ENCODE data around the gene OR9I1.

Gene OR9I1

GRCh38 chr11:58134151-58134550 is 8.8 kb upstream of the OR9I1 start:
- Histone ChIP-seq H3K27me3 (ENCODE audit: insufficient read depth, insufficient read length) (no peaks in the 10 kb centered on the region), H3K9me3 (ENCODE audit: insufficient read depth, low read length) (no peaks in the 10 kb centered on the region), H3K4me1 (ENCODE audit: insufficient read depth, insufficient read length) (no peaks in the 10 kb centered on the region), H3K9ac (ENCODE audit: insufficient read length, low read depth) (no peak overlapping the region), H3K36me3 (ENCODE audit: insufficient read depth, insufficient read length, low read length) (no peaks in the 10 kb centered on the region), H3K4me3 (ENCODE audit: insufficient read length, low read depth) (no peak overlapping the region)
- TF ChIP-seq SUZ12 (IDR thresholded peaks at IDR 0.05; ENCODE audit: extremely low read depth, insufficient read depth, insufficient read length): no peak
- no peak for TF ChIP-seq YY1 (IDR thresholded peaks at IDR 0.05; ENCODE audit: insufficient read depth, insufficient read length)
- no peak for TF ChIP-seq ZNF274 (IDR thresholded peaks at IDR 0.05; ENCODE audit: low read depth, low read length)
- no peak for DNase-seq (ENCODE audit: low read depth, low spot score)

- H3K36me3 ChIP-seq (ENCODE audit: insufficient read depth, insufficient read length, low read length): no peaks in the 10 kb centered on the region
- H3K9ac ChIP-seq (ENCODE audit: insufficient read length, low read depth): no peak overlapping the region
- no peak for TF ChIP-seq YY1 (IDR thresholded peaks at IDR 0.05; ENCODE audit: insufficient read depth, insufficient read length)
- no peak for TF ChIP-seq ZNF274 (IDR thresholded peaks at IDR 0.05; ENCODE audit: low read depth, low read length)
- TF ChIP-seq SUZ12 (IDR thresholded peaks at IDR 0.05; ENCODE audit: extremely low read depth, insufficient read depth, insufficient read length): no peak
- no peak for DNase-seq (ENCODE audit: low read depth, low spot score)
- H3K4me1 ChIP-seq (ENCODE audit: insufficient read depth, insufficient read length): no peaks in the 10 kb centered on the region
- no peaks in the 10 kb centered on the region for H3K9me3 ChIP-seq (ENCODE audit: insufficient read depth, low read length)
- no peaks in the 10 kb centered on the region for H3K27me3 ChIP-seq (ENCODE audit: insufficient read depth, insufficient read length)
- no peak overlapping the region for H3K4me3 ChIP-seq (ENCODE audit: insufficient read length, low read depth)
These were observed 8.2 kb upstream of the OR9I1 start for GRCh38 chr11:58133309-58134076.

GRCh38 chr11:58127350-58127749 is 2.0 kb upstream of the OR9I1 start:
- H3K9me3 ChIP-seq (ENCODE audit: insufficient read depth, low read length): no peaks in the 10 kb centered on the region
- no peak for DNase-seq (ENCODE audit: low read depth, low spot score)
- H3K4me3 ChIP-seq (ENCODE audit: insufficient read length, low read depth): no peak overlapping the region
- H3K36me3 ChIP-seq (ENCODE audit: insufficient read depth, insufficient read length, low read length): no peaks in the 10 kb centered on the region
- TF ChIP-seq YY1 (IDR thresholded peaks at IDR 0.05; ENCODE audit: insufficient read depth, insufficient read length) (no peak), SUZ12 (IDR thresholded peaks at IDR 0.05; ENCODE audit: extremely low read depth, insufficient read depth, insufficient read length) (no peak), ZNF274 (IDR thresholded peaks at IDR 0.05; ENCODE audit: low read depth, low read length) (no peak)
- no peak overlapping the region for H3K9ac ChIP-seq (ENCODE audit: insufficient read length, low read depth)
- H3K27me3 ChIP-seq (ENCODE audit: insufficient read depth, insufficient read length): no peaks in the 10 kb centered on the region
- no peaks in the 10 kb centered on the region for H3K4me1 ChIP-seq (ENCODE audit: insufficient read depth, insufficient read length)

GRCh38 chr11:58121096-58121495 is 4.2 kb downstream of the OR9I1 start:
- TF ChIP-seq YY1 (IDR thresholded peaks at IDR 0.05; ENCODE audit: insufficient read depth, insufficient read length) (no peak), ZNF274 (IDR thresholded peaks at IDR 0.05; ENCODE audit: low read depth, low read length) (no peak), SUZ12 (IDR thresholded peaks at IDR 0.05; ENCODE audit: extremely low read depth, insufficient read depth, insufficient read length) (no peak)
- no peak for DNase-seq (ENCODE audit: low read depth, low spot score)
- Histone ChIP-seq H3K4me3 (ENCODE audit: insufficient read length, low read depth) (no peak overlapping the region), H3K27me3 (ENCODE audit: insufficient read depth, insufficient read length) (no peaks in the 10 kb centered on the region), H3K36me3 (ENCODE audit: insufficient read depth, insufficient read length, low read length) (no peaks in the 10 kb centered on the region), H3K4me1 (ENCODE audit: insufficient read depth, insufficient read length) (no peaks in the 10 kb centered on the region), H3K9me3 (ENCODE audit: insufficient read depth, low read length) (no peaks in the 10 kb centered on the region), H3K9ac (ENCODE audit: insufficient read length, low read depth) (no peak overlapping the region)

DNA sequence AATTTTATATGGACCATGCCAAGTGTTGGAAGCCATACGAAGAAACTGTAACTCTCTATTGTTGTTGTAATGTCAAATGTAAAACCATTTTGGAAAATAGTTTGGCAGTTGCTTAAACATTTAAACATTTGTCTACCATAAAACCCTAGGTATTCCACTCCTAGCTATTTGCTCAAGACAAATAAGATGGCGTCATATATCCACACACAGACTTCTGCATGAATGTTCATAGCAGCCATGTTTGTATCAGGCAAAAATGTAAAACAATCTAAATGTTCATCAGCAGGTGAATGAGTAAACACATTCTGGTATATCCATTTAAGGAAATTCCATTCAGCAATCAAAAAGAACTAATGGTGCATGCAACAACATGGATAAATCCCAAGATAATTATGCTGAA is 27.9 kb downstream of the OR9I1 start:
- DNase-seq (ENCODE audit: low read depth, low spot score): no peak
- TF ChIP-seq YY1 (IDR thresholded peaks at IDR 0.05; ENCODE audit: insufficient read depth, insufficient read length) (no peak), SUZ12 (IDR thresholded peaks at IDR 0.05; ENCODE audit: extremely low read depth, insufficient read depth, insufficient read length) (no peak), ZNF274 (IDR thresholded peaks at IDR 0.05; ENCODE audit: low read depth, low read length) (no peak)
- H3K4me3 ChIP-seq (ENCODE audit: insufficient read length, low read depth): no peak overlapping the region

DNA sequence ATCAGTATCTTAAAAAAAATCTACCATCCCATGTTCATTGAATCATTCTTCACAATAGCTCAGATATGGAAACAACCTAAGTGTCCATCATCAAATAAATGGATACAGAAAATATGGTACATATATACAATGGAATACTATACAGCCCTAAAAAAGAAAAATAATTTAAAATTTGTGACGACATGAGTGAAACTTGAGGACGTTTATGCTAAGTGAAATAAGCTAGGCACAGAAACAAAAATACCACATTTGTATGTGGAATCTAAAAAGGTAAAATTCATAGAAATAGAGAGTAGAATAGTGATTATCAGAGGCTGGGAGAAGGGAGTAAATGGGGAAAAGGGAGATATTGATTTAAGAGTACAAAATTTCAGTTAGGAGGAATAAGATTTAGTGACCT is 38.8 kb downstream of the OR9I1 start:
- no peak for DNase-seq (ENCODE audit: low read depth, low spot score)
- no peak overlapping the region for H3K4me3 ChIP-seq (ENCODE audit: insufficient read length, low read depth)
- no peaks in the 10 kb centered on the region for H3K36me3 ChIP-seq (ENCODE audit: insufficient read depth, insufficient read length, low read length)
- TF ChIP-seq ZNF274 (IDR thresholded peaks at IDR 0.05; ENCODE audit: low read depth, low read length) (no peak), YY1 (IDR thresholded peaks at IDR 0.05; ENCODE audit: insufficient read depth, insufficient read length) (no peak), SUZ12 (IDR thresholded peaks at IDR 0.05; ENCODE audit: extremely low read depth, insufficient read depth, insufficient read length) (no peak)
- H3K9ac ChIP-seq (ENCODE audit: insufficient read length, low read depth): no peak overlapping the region
- no peaks in the 10 kb centered on the region for H3K4me1 ChIP-seq (ENCODE audit: insufficient read depth, insufficient read length)
- H3K27me3 ChIP-seq (ENCODE audit: insufficient read depth, insufficient read length): no peaks in the 10 kb centered on the region
- H3K9me3 ChIP-seq (ENCODE audit: insufficient read depth, low read length): no peaks in the 10 kb centered on the region; the same call in 1 of the 2 replicates

More for the DNA sequence above, 27.9 kb downstream of the OR9I1 start:
- Histone ChIP-seq H3K9me3 (ENCODE audit: insufficient read depth, low read length) (peaks cover 4% of the 10 kb centered on the region; the same call in 1 of the 2 replicates), H3K9ac (ENCODE audit: insufficient read length, low read depth) (no peak overlapping the region), H3K4me1 (ENCODE audit: insufficient read depth, insufficient read length) (no peaks in the 10 kb centered on the region), H3K36me3 (ENCODE audit: insufficient read depth, insufficient read length, low read length) (no peaks in the 10 kb centered on the region), H3K27me3 (ENCODE audit: insufficient read depth, insufficient read length) (no peaks in the 10 kb centered on the region)

GRCh38 chr11:58075781-58076180 is 49.5 kb downstream of the OR9I1 start:
- H3K9me3 ChIP-seq (ENCODE audit: insufficient read depth, low read length): no peaks in the 10 kb centered on the region
- TF ChIP-seq ZNF274 (IDR thresholded peaks at IDR 0.05; ENCODE audit: low read depth, low read length): no peak
- no peak for TF ChIP-seq YY1 (IDR thresholded peaks at IDR 0.05; ENCODE audit: insufficient read depth, insufficient read length)
- no peak for TF ChIP-seq SUZ12 (IDR thresholded peaks at IDR 0.05; ENCODE audit: extremely low read depth, insufficient read depth, insufficient read length)
- no peak for DNase-seq (ENCODE audit: low read depth, low spot score)
- no peaks in the 10 kb centered on the region for H3K4me1 ChIP-seq (ENCODE audit: insufficient read depth, insufficient read length)
- H3K36me3 ChIP-seq (ENCODE audit: insufficient read depth, insufficient read length, low read length): no peaks in the 10 kb centered on the region
- H3K9ac ChIP-seq (ENCODE audit: insufficient read length, low read depth): no peak overlapping the region
- H3K4me3 ChIP-seq (ENCODE audit: insufficient read length, low read depth): no peak overlapping the region
- no peaks in the 10 kb centered on the region for H3K27me3 ChIP-seq (ENCODE audit: insufficient read depth, insufficient read length)

Measured in NT2/D1 (cell line).